HG03095 (cell line): ENCODE measurements around the gene FAM3D.
"Not testable (repeated sequence)": the region's sequence is repeated elsewhere in the genome, so short reads cannot be mapped to it uniquely, and the experiment has no call there.

Source experiments
- ATAC-seq: cut with Tn5 transposase; IDR thresholded peaks from one replicate; pipeline ENCODE4 v1.9.1; 2021; ENCODE audit warnings: moderate library complexity; ENCODE audit not compliant: unreplicated experiment

The FAM3D gene

GRCh38 chr3:58685641-58686040, 19.1 kb upstream of the FAM3D start:
- no peak for ATAC-seq

- no peak for ATAC-seq
Observed at GRCh38 chr3:58683466-58683865, 16.9 kb upstream of the FAM3D start.

- ATAC-seq, result no peak
Observed at GRCh38 chr3:58683001-58683458, 16.5 kb upstream of the FAM3D start.

- ATAC-seq, result no peak
Observed at GRCh38 chr3:58681863-58682262, 15.3 kb upstream of the FAM3D start.

GRCh38 chr3:58680879-58681525, 14.4 kb upstream of the FAM3D start:
- no peak for ATAC-seq

- no peak for ATAC-seq
Observed at GRCh38 chr3:58679974-58680666, 13.5 kb upstream of the FAM3D start.

- no peak for ATAC-seq
Observed at GRCh38 chr3:58679446-58679845, 12.9 kb upstream of the FAM3D start.

GRCh38 chr3:58678177-58678970, 11.8 kb upstream of the FAM3D start:
- ATAC-seq, result not testable (repeated sequence)

GRCh38 chr3:58672880-58673279, 6.3 kb upstream of the FAM3D start:
- no peak for ATAC-seq

- no peak for ATAC-seq
Observed at GRCh38 chr3:58672451-58672850, 5.9 kb upstream of the FAM3D start.

- ATAC-seq, result no peak
Observed at GRCh38 chr3:58670506-58671135, 4.0 kb upstream of the FAM3D start.

- no peak for ATAC-seq
Observed at GRCh38 chr3:58668247-58668646, 1.7 kb upstream of the FAM3D start.

- ATAC-seq, result no peak
Observed at GRCh38 chr3:58667704-58668103, 1.1 kb upstream of the FAM3D start.

GRCh38 chr3:58667229-58667628, 655 bp upstream of the FAM3D start:
- no peak for ATAC-seq

- no peak for ATAC-seq
Observed at GRCh38 chr3:58665405-58665804, 1.2 kb downstream of the FAM3D start.

GRCh38 chr3:58664611-58665010, 2.0 kb downstream of the FAM3D start:
- no peak for ATAC-seq

- no peak for ATAC-seq
Observed at GRCh38 chr3:58661836-58662420, 4.6 kb downstream of the FAM3D start.

- ATAC-seq, result no peak
Observed at GRCh38 chr3:58660998-58661397, 5.6 kb downstream of the FAM3D start.

- ATAC-seq, result no peak
Observed at GRCh38 chr3:58659051-58659675, 7.4 kb downstream of the FAM3D start.

GRCh38 chr3:58658508-58658907, 8.1 kb downstream of the FAM3D start:
- no peak for ATAC-seq
